GM23248 (cell line): Measurements from ENCODE around the gene TEDC2. TPM values are rescaled to one million over a fixed set of nuclear protein-coding genes. Genes with fewer than 3 reads are reported as not detected.

Experiments
- DNase-seq: peaks from one replicate; pipeline ENCODE4 v3.0.0-alpha.2; 2015
- H2AFZ ChIP-seq: fragments of 200-600 bp; sonication (generic); 2 replicates; pipeline ENCODE4 v1.6.1; 2016; ENCODE audit warnings: antibody characterized with exemption
- H3F3A ChIP-seq: fragments of 200-600 bp; sonication (generic); 2 replicates; pipeline ENCODE4 v1.6.1; 2016; ENCODE audit warnings: mild to moderate bottlenecking, antibody characterized with exemption, mixed run types; ENCODE audit not compliant: insufficient read depth
- H3K27ac ChIP-seq: fragments of 200-600 bp; sonication (generic); 2 replicates; pipeline ENCODE4 v1.5.1; 2016; ENCODE audit warnings: mild to moderate bottlenecking
- H3K27me3 ChIP-seq: fragments of 200-600 bp; sonication (generic); replicated peaks from 2 replicates; pipeline ENCODE4 v1.6.1; 2016; ENCODE audit warnings: mild to moderate bottlenecking; ENCODE audit not compliant: insufficient read depth
- H3K36me3 ChIP-seq: fragments of 200-600 bp; sonication (generic); 2 replicates; pipeline ENCODE4 v1.6.1; 2016; ENCODE audit warnings: low read depth, mild to moderate bottlenecking
- H3K4me1 ChIP-seq: fragments of 200-600 bp; sonication (generic); 2 replicates; pipeline ENCODE4 v1.6.1; 2016; ENCODE audit warnings: mild to moderate bottlenecking; ENCODE audit not compliant: insufficient read depth
- H3K4me2 ChIP-seq: fragments of 200-600 bp; sonication (generic); one replicate; pipeline ENCODE4 v1.6.1; 2016; ENCODE audit warnings: mild to moderate bottlenecking; ENCODE audit not compliant: unreplicated experiment
- H3K4me3 ChIP-seq: fragments of 200-600 bp; sonication (generic); 2 replicates; pipeline ENCODE4 v1.5.1; 2016; ENCODE audit warnings: mild to moderate bottlenecking
- H3K79me2 ChIP-seq: fragments of 200-600 bp; sonication (generic); 2 replicates; pipeline ENCODE4 v1.6.1; 2016; ENCODE audit warnings: mild to moderate bottlenecking; ENCODE audit not compliant: insufficient read depth
- H3K9ac ChIP-seq: fragments of 200-600 bp; sonication (generic); 2 replicates; pipeline ENCODE4 v1.6.1; 2016; ENCODE audit warnings: mild to moderate bottlenecking
- H3K9me2 ChIP-seq: fragments of 200-600 bp; sonication (generic); 2 replicates; pipeline ENCODE4 v1.6.1; 2016; ENCODE audit warnings: mixed run types, mild to moderate bottlenecking, moderate library complexity; ENCODE audit not compliant: insufficient read depth
- H3K9me3 ChIP-seq: fragments of 200-600 bp; sonication (generic); one replicate; pipeline ENCODE4 v1.6.1; 2017; ENCODE audit warnings: low read depth
- H4K20me1 ChIP-seq: fragments of 200-600 bp; sonication (generic); 2 replicates; pipeline ENCODE4 v1.6.0; 2016; ENCODE audit not compliant: insufficient read depth
- EZH2 ChIP-seq: fragments of 200-600 bp; sonication (generic); IDR thresholded peaks from 2 replicates; pipeline ENCODE4 v1.6.1; 2018; ENCODE audit warnings: antibody characterized with exemption, mild to moderate bottlenecking; ENCODE audit not compliant: insufficient read depth, poor library complexity, severe bottlenecking
- EZH2phosphoT487 ChIP-seq: fragments of 200-600 bp; sonication (generic); IDR thresholded peaks from 2 replicates; pipeline ENCODE4 v1.6.1; 2018; ENCODE audit warnings: antibody characterized with exemption, moderate library complexity, mild to moderate bottlenecking, low read depth; ENCODE audit not compliant: insufficient read depth
- WGBS, 2 experiments: methylation state at CpG; one replicate each; pipeline ENCODE4 v1.1.6; 2015 to 2017; ENCODE audit warnings: low lambda C conversion rate in 2 of 2, low coverage in 1 of 2; ENCODE audit errors: missing lambda C conversion rate in 2 of 2; 5-methylcytosine and 5-hydroxymethylcytosine counted together
- in situ Hi-C: fragments of 300-500 bp; cut with MboI; formaldehyde crosslinking; loops from 2 replicates; pipeline ENCODE4 v1.15.0; 2020
- polyA plus RNA-seq: library from polyadenylated mRNA; unstranded; fragments of >200 nt; fragmentation: Nextera tagmentation; extraction: Ambion mirVana; gene quantifications from 2 replicates; pipeline ENCODE4 v1.2.1, GENCODE V29; 2016
- total RNA-seq: library from RNA; depleted of rRNA; stranded (reverse); fragments of >200 nt; shearing (Covaris generic); gene quantifications from 2 replicates; pipeline ENCODE4 v1.2.3, GENCODE V29; 2014

The TEDC2 gene
- total and polyA plus RNA-seq, 2 experiments from 2014 or later: 4.8 to 6.8 TPM

GRCh38 chr16:2500918-2501750, 41.2 kb downstream of the TEDC2 start:
- Histone ChIP-seq H3K9me2 (no peaks in the 10 kb centered on the region), H3K27me3 (no peaks in the 10 kb centered on the region), H3K36me3 (no peaks in the 10 kb centered on the region), H4K20me1 (no peaks in the 10 kb centered on the region), H2AFZ (no peak overlapping the region), H3F3A (no peaks in the 10 kb centered on the region), H3K27ac (no peak overlapping the region), H3K9ac (no peak overlapping the region), H3K79me2 (no peaks in the 10 kb centered on the region; the same call in 1 of the 2 replicates), H3K4me1 (peaks cover 11% of the 10 kb centered on the region), H3K4me3 (no peak overlapping the region), H3K4me2 (no peak overlapping the region), H3K9me3 (no peaks in the 10 kb centered on the region)
- in situ Hi-C loops: no loop called here
- DNase-seq: peak; percentile 78
- TF ChIP-seq EZH2phosphoT487: no peak
- no peak for TF ChIP-seq EZH2
- WGBS, 2 experiments: 41 to 44% methylated on average over 20 to 22 of the region's 23 CpGs

GRCh38 chr16:2501946-2502895, 42.3 kb downstream of the TEDC2 start:
- TF ChIP-seq EZH2phosphoT487 (no peak), EZH2 (no peak)
- DNase-seq: no peak
- Histone ChIP-seq H3K4me3 (no peak overlapping the region), H3K27me3 (no peaks in the 10 kb centered on the region), H3K4me1 (peaks cover 9% of the 10 kb centered on the region), H3K9me2 (no peaks in the 10 kb centered on the region), H3K27ac (no peak overlapping the region), H3F3A (no peaks in the 10 kb centered on the region), H4K20me1 (no peaks in the 10 kb centered on the region), H3K79me2 (no peaks in the 10 kb centered on the region; the same call in 1 of the 2 replicates), H3K4me2 (no peak overlapping the region), H3K9ac (no peak overlapping the region), H3K9me3 (no peaks in the 10 kb centered on the region), H2AFZ (no peak overlapping the region), H3K36me3 (no peaks in the 10 kb centered on the region)
- in situ Hi-C loops: no loop called here
- WGBS, 2 experiments: 75 to 83% methylated on average over 17 to 18 of the region's 18 CpGs

GRCh38 chr16:2505695-2506094, 45.8 kb downstream of the TEDC2 start:
- Histone ChIP-seq H3K27me3 (no peaks in the 10 kb centered on the region), H3K9me3 (no peaks in the 10 kb centered on the region), H3K36me3 (no peaks in the 10 kb centered on the region), H3K4me2 (no peak overlapping the region), H3F3A (no peaks in the 10 kb centered on the region), H3K4me1 (peaks cover 5% of the 10 kb centered on the region; the same call in 1 of the 2 replicates), H3K27ac (no peak overlapping the region), H3K4me3 (no peak overlapping the region), H3K9me2 (no peaks in the 10 kb centered on the region), H3K79me2 (no peaks in the 10 kb centered on the region), H3K9ac (no peak overlapping the region), H4K20me1 (no peaks in the 10 kb centered on the region), H2AFZ (no peak overlapping the region)
- 91 to 93% methylated on average over 14 of the region's 14 CpGs for WGBS, 2 experiments
- TF ChIP-seq EZH2: no peak
- DNase-seq: no peak
- in situ Hi-C loops: no loop called here

GRCh38 chr16:2507052-2507659, 47.2 kb downstream of the TEDC2 start:
- H3K9ac ChIP-seq: no peak overlapping the region
- H2AFZ ChIP-seq: no peak overlapping the region
- no peak for DNase-seq
- no peaks in the 10 kb centered on the region for H3K9me3 ChIP-seq
- H3K27ac ChIP-seq: no peak overlapping the region
- H3F3A ChIP-seq: no peaks in the 10 kb centered on the region
- in situ Hi-C loops: no loop called here
- no peaks in the 10 kb centered on the region for H3K36me3 ChIP-seq
- TF ChIP-seq EZH2phosphoT487: no peak
- no peaks in the 10 kb centered on the region for H3K79me2 ChIP-seq
- H3K4me3 ChIP-seq: no peak overlapping the region
- H3K4me2 ChIP-seq: no peak overlapping the region
- peaks cover 5% of the 10 kb centered on the region; the same call in 1 of the 2 replicates for H3K4me1 ChIP-seq
- H4K20me1 ChIP-seq: no peaks in the 10 kb centered on the region
- 92% methylated on average over 14 of the region's 14 CpGs for WGBS, 2 experiments
- no peaks in the 10 kb centered on the region for H3K27me3 ChIP-seq
- H3K9me2 ChIP-seq: no peaks in the 10 kb centered on the region
